ENCODE data around the gene PSMG2.

DNA sequence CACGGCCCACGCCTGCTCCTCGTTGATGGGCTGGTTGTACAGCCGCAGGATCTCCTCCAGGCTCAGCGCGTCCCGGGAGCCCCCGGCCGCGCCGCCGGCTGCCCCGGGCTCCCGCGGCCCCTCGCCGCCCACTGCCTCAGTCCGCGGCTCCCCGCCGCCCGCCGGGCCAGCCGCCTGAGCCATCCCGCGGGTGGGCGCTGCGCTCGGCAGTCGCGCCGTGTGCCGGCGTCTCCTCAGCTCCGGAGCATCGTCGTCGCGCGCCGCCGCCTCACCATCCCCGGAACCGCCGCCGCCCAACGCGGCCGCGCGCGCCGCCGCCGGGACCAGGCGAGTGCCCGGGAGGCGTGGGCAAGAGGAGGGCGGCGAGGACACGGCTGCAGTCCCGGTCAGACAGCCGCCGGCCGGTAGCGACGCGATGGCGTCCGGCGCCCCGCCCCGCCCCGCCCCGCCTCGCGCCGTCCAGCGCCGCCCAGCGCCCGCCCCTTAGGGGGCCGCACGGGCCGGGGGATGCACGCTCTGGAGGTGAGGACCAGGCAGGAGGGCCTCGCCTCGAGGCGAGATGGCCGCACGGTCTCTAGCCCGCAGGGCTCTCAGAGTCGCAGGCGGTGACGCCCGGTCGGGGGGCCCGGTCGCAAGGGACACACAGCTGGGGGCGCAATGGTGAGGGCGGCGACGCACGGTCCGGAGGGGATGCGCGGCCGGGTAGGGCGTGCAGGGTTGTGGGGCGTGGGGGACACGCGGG is 45.0 kb upstream of the PSMG2 start, which contains the start of gene SPIRE1:
- no peak for TF ChIP-seq CTCF (IDR thresholded peaks at IDR 0.05)
- TF ChIP-seq POLR2AphosphoS5 (IDR thresholded peaks at IDR 0.05; ENCODE audit: low read depth, low read length): peak; percentile 51; the same call in 1 of the 2 replicates
